Measurements from ENCODE around the gene FAM221A. TPM values are rescaled to one million over a fixed set of nuclear protein-coding genes. Genes with fewer than 3 reads are reported as not detected.
A peak's percentile ranks its signal among the peaks of the same experiment; 100 is the strongest.

FAM221A gene
- total RNA-seq, 4 donors from 2014 or later: 2.2 to 3.8 (median 2.5) TPM

- intact Hi-C loops (cut with DNase I; ENCODE audit: low total_unique reads): loop anchor here (10.0 kb wide), 1 partner anchor 435 kb away; no protein-coding TSS in a partner anchor
- Histone ChIP-seq H3K36me3 (peaks cover 0 to 8% of the 10 kb centered on the region in 2 donors), H3K27me3 (no peaks in the 10 kb centered on the region), H3K9me3 (no peaks in the 10 kb centered on the region), H3K27ac (no peak within 1 kb of the TSS), H3K4me3 (no peak within 1 kb of the TSS), H3K4me1 (no peaks in the 10 kb centered on the region)
- in situ Hi-C loops (cut with MboI; ENCODE audit: low sequenced_read_pairs in 4 of 4): loop anchor here (5.0 to 25.0 kb wide), 3 partner anchors 138 to 952 kb away; no protein-coding TSS in a partner anchor
- TF ChIP-seq POLR2A (IDR thresholded peaks at IDR 0.05) (no peak), CTCF (IDR thresholded peaks at IDR 0.05 in 4 of 5, conservative IDR thresholded peaks at IDR 0.05 in 1 of 5) (no peak)
- ATAC-seq (no peak), DNase-seq (no peak)
These were observed 30.0 kb downstream of the FAM221A start, which contains the start of gene STK31 for GRCh38 chr7:23710000-23710399. TSS of gene STK31 (plus strand) at chr7:23710219. CDS start at chr7:23710286, 67 bp downstream.

GRCh38 chr7:23712368-23713284 is 32.6 kb downstream of the FAM221A start:
- no peak for TF ChIP-seq POLR2A (IDR thresholded peaks at IDR 0.05)
- peak; percentile 53 to 70 (median 68) for TF ChIP-seq CTCF (IDR thresholded peaks at IDR 0.05 in 4 of 5, conservative IDR thresholded peaks at IDR 0.05 in 1 of 5)
- Histone ChIP-seq H3K27ac (no peak overlapping the region), H3K27me3 (no peaks in the 10 kb centered on the region), H3K36me3 (no peaks in the 10 kb centered on the region), H3K4me1 (no peaks in the 10 kb centered on the region), H3K4me3 (no peak overlapping the region), H3K9me3 (no peaks in the 10 kb centered on the region)
- intact Hi-C loops (cut with DNase I; ENCODE audit: low total_unique reads): loop anchor here (1.0 to 10.0 kb wide), 3 partner anchors 142 to 438 kb away; no protein-coding TSS in a partner anchor
- DNase-seq: no peak
- in situ Hi-C loops (cut with MboI; ENCODE audit: low sequenced_read_pairs in 4 of 4): loop anchor here in 3 of 4 donors (5.0 to 25.0 kb wide), 3 partner anchors 140 to 950 kb away; no protein-coding TSS in a partner anchor
- ATAC-seq: peak; percentile 65 to 68

- ATAC-seq: no peak
- H3K27ac ChIP-seq: no peak overlapping the region
- TF ChIP-seq CTCF (IDR thresholded peaks at IDR 0.05 in 4 of 5, conservative IDR thresholded peaks at IDR 0.05 in 1 of 5) (no peak), POLR2A (IDR thresholded peaks at IDR 0.05) (no peak)
- in situ Hi-C loops (cut with MboI; ENCODE audit: low sequenced_read_pairs in 4 of 4) (loop anchor here in 3 of 4 donors (5.0 to 25.0 kb wide), 3 partner anchors 141 to 949 kb away; no protein-coding TSS in a partner anchor), intact Hi-C loops (cut with DNase I; ENCODE audit: low total_unique reads) (loop anchor here (10.0 kb wide), 1 partner anchor 439 kb away; no protein-coding TSS in a partner anchor)
- DNase-seq: no peak
- no peaks in the 10 kb centered on the region for H3K27me3 ChIP-seq
- H3K4me1 ChIP-seq: no peaks in the 10 kb centered on the region
- no peaks in the 10 kb centered on the region for H3K36me3 ChIP-seq
- no peaks in the 10 kb centered on the region for H3K9me3 ChIP-seq
- H3K4me3 ChIP-seq: no peak overlapping the region
These were observed 33.5 kb downstream of the FAM221A start for GRCh38 chr7:23713285-23714149.

- no peaks in the 10 kb centered on the region for H3K36me3 ChIP-seq
- no peaks in the 10 kb centered on the region for H3K4me1 ChIP-seq
- TF ChIP-seq POLR2A (IDR thresholded peaks at IDR 0.05) (no peak), CTCF (IDR thresholded peaks at IDR 0.05 in 4 of 5, conservative IDR thresholded peaks at IDR 0.05 in 1 of 5) (no peak)
- H3K27ac ChIP-seq: no peak overlapping the region
- no peak for ATAC-seq
- no peaks in the 10 kb centered on the region for H3K9me3 ChIP-seq
- no peak overlapping the region for H3K4me3 ChIP-seq
- no peaks in the 10 kb centered on the region for H3K27me3 ChIP-seq
- in situ Hi-C loops (cut with MboI; ENCODE audit: low sequenced_read_pairs in 4 of 4) (loop anchor here in 3 of 4 donors (5.0 to 25.0 kb wide), 3 partner anchors 142 to 948 kb away; no protein-coding TSS in a partner anchor), intact Hi-C loops (cut with DNase I; ENCODE audit: low total_unique reads) (loop anchor here (10.0 kb wide), 1 partner anchor 439 kb away; no protein-coding TSS in a partner anchor)
- DNase-seq: no peak
These were observed 34.1 kb downstream of the FAM221A start for GRCh38 chr7:23714150-23714464.

All from gastrocnemius medialis (tissue), 4 donors.